Activated B cell treated with CpG ODN at 0.5 μM for 24 hours (primary cell): ENCODE data around the gene RIC3. TPM values are rescaled to one million over a fixed set of nuclear protein-coding genes. Genes with fewer than 3 reads are reported as not detected.

Experiments used
- ATAC-seq: fragments of 200-7000 bp; cut with Tn5 transposase; one replicate; pipeline ENCODE4 v1.10.0; 2021; ENCODE audit warnings: low read depth, mild to moderate bottlenecking, moderate library complexity
- CTCF ChIA-PET: fragments of 350-600 bp; sonication (Branson Sonifier 250); formaldehyde crosslinking; loops from one replicate; lab custom pipeline; 2021; ENCODE audit warnings: antibody characterized with exemption; lab: Charles Lee
- POLR2A ChIA-PET: fragments of 350-600 bp; sonication (Branson Sonifier 250); formaldehyde crosslinking; loops from one replicate; lab custom pipeline; 2021; ENCODE audit warnings: antibody characterized with exemption; lab: Charles Lee
- DNase-seq: peaks from one replicate; pipeline ENCODE4 v3.0.0; 2022
- H3K27ac Mint-ChIP-seq: one replicate; pipeline ENCODE4 v1.8.0; 2020; ENCODE audit warnings: mixed read lengths
- H3K27me3 Mint-ChIP-seq: one replicate; pipeline ENCODE4 v1.8.0; 2021; ENCODE audit warnings: mixed read lengths
- H3K36me3 Mint-ChIP-seq: one replicate; pipeline ENCODE4 v1.8.0; 2021; ENCODE audit warnings: low read depth, mixed read lengths
- H3K4me1 Mint-ChIP-seq: one replicate; pipeline ENCODE4 v1.8.0; 2021; ENCODE audit warnings: mixed read lengths
- H3K4me3 Mint-ChIP-seq: one replicate; pipeline ENCODE4 v1.8.0; 2020; ENCODE audit warnings: mild to moderate bottlenecking, mixed read lengths
- H3K9me3 Mint-ChIP-seq: one replicate; pipeline ENCODE4 v1.8.0; 2020; ENCODE audit warnings: mixed read lengths
- CTCF ChIP-seq: fragments of 200-600 bp; IDR thresholded peaks from one replicate; pipeline ENCODE4 v1.8.0; 2022; ENCODE audit warnings: antibody characterized with exemption, mild to moderate bottlenecking
- intact Hi-C: fragments of 100-400 bp; cut with micrococcal nuclease; formaldehyde crosslinking; loops from one replicate; pipeline ENCODE4 v1.15.1; 2024
- total RNA-seq: library from RNA; stranded (reverse); gene quantifications from 2 replicates; pipeline ENCODE4 v1.2.3, GENCODE V29; 2022

RIC3 gene
- total RNA-seq, 1 donor from 2014 or later: 52.8 TPM

GRCh38 chr11:8192016-8192895 is 23.4 kb upstream of the RIC3 start:
- ChIA-PET POLR2A (interaction anchor here (1.4 kb wide), 1 partner anchor 14 kb away, joined by 4 read pairs; no protein-coding TSS in a partner anchor), CTCF (interaction anchor here (0.8 to 5.5 kb wide), 12 partner anchors 9 to 540 kb away, joined by 3 to 98 read pairs (median 10); partner anchors contain the start of gene LMO1)
- Mint-ChIP-seq H3K9me3 (no peaks in the 10 kb centered on the region), H3K4me3 (no peak overlapping the region), H3K27me3 (peaks cover 4% of the 10 kb centered on the region), H3K4me1 (peaks cover 8% of the 10 kb centered on the region), H3K27ac (no peak overlapping the region), H3K36me3 (no peaks in the 10 kb centered on the region)
- DNase-seq (peak; percentile 37), ATAC-seq (peak; percentile 85)
- TF ChIP-seq CTCF: peak; percentile 42
- intact Hi-C loops: loop anchor here (1.0 kb wide), 5 partner anchors 10 to 374 kb away; partner anchors contain the start of gene LMO1

- peaks cover 13% of the 10 kb centered on the region for H3K27me3 Mint-ChIP-seq
Observed at GRCh38 chr11:8190431-8190830, 21.6 kb upstream of the RIC3 start.

GRCh38 chr11:8186429-8186828 is 17.6 kb upstream of the RIC3 start:
- POLR2A ChIA-PET: no interaction called here
- ATAC-seq: no peak
- intact Hi-C loops: no loop called here
- peaks cover 8% of the 10 kb centered on the region for H3K9me3 Mint-ChIP-seq
- H3K27ac Mint-ChIP-seq: no peak overlapping the region
- H3K4me3 Mint-ChIP-seq: no peak overlapping the region
- DNase-seq: no peak
- CTCF ChIA-PET: interaction anchor here (1.0 kb wide), 1 partner anchor 9 kb away, joined by 3 read pairs; no protein-coding TSS in a partner anchor
- no peak for TF ChIP-seq CTCF
- no peaks in the 10 kb centered on the region for H3K4me1 Mint-ChIP-seq
- no peaks in the 10 kb centered on the region for H3K36me3 Mint-ChIP-seq
- H3K27me3 Mint-ChIP-seq: peaks cover 31% of the 10 kb centered on the region

More at GRCh38 chr11:8190431-8190830, 21.6 kb upstream of the RIC3 start:
- DNase-seq: no peak
- H3K27ac Mint-ChIP-seq: no peak overlapping the region
- no peak overlapping the region for H3K4me3 Mint-ChIP-seq
- H3K4me1 Mint-ChIP-seq: peaks cover 2% of the 10 kb centered on the region
- H3K36me3 Mint-ChIP-seq: no peaks in the 10 kb centered on the region
- TF ChIP-seq CTCF: no peak
- H3K9me3 Mint-ChIP-seq: peaks cover 4% of the 10 kb centered on the region
- ChIA-PET CTCF (interaction anchor here (0.6 to 2.6 kb wide), 8 partner anchors 12 to 377 kb away, joined by 3 to 14 read pairs (median 6); partner anchors contain the start of genes LMO1 and RIC3), POLR2A (no interaction called here)
- ATAC-seq: no peak
- intact Hi-C loops: no loop called here

GRCh38 chr11:8183111-8183510 is 14.3 kb upstream of the RIC3 start:
- intact Hi-C loops: no loop called here
- no peak for TF ChIP-seq CTCF
- POLR2A ChIA-PET: no interaction called here
- peaks cover 37% of the 10 kb centered on the region for H3K27me3 Mint-ChIP-seq
- CTCF ChIA-PET: interaction anchor here (1.0 kb wide), 1 partner anchor 10 kb away, joined by 4 read pairs; no protein-coding TSS in a partner anchor
- no peak for ATAC-seq
- H3K4me3 Mint-ChIP-seq: no peak overlapping the region
- no peak for DNase-seq
- no peaks in the 10 kb centered on the region for H3K36me3 Mint-ChIP-seq
- no peaks in the 10 kb centered on the region for H3K4me1 Mint-ChIP-seq
- peaks cover 8% of the 10 kb centered on the region for H3K9me3 Mint-ChIP-seq
- no peak overlapping the region for H3K27ac Mint-ChIP-seq

GRCh38 chr11:8180469-8180868 is 11.6 kb upstream of the RIC3 start:
- Mint-ChIP-seq H3K27ac (no peak overlapping the region), H3K4me3 (no peak overlapping the region), H3K27me3 (peaks cover 29% of the 10 kb centered on the region), H3K4me1 (no peaks in the 10 kb centered on the region), H3K36me3 (no peaks in the 10 kb centered on the region), H3K9me3 (peaks cover 4% of the 10 kb centered on the region)
- TF ChIP-seq CTCF: no peak
- POLR2A ChIA-PET: no interaction called here
- CTCF ChIA-PET: no interaction called here
- DNase-seq: no peak
- intact Hi-C loops: no loop called here
- no peak for ATAC-seq
